B cell (primary cell): ENCODE measurements around the gene TMPRSS9. TPM values are rescaled to one million over a fixed set of nuclear protein-coding genes. Genes with fewer than 3 reads are reported as not detected.

Source experiments
- ATAC-seq: fragments of 200-7000 bp; cut with Tn5 transposase; one replicate; pipeline ENCODE4 v1.10.0; 2021; ENCODE audit warnings: low read depth, mild to moderate bottlenecking, moderate number of reproducible peaks, moderate library complexity
- CTCF ChIA-PET: fragments of 350-600 bp; sonication (Branson Sonifier 250); formaldehyde crosslinking; loops from one replicate; lab custom pipeline; 2021; ENCODE audit warnings: antibody characterized with exemption, inconsistent platforms; lab: Charles Lee
- POLR2A ChIA-PET: fragments of 350-600 bp; sonication (Branson Sonifier 250); formaldehyde crosslinking; loops from one replicate; lab custom pipeline; 2021; ENCODE audit warnings: antibody characterized with exemption; lab: Charles Lee
- DNase-seq: peaks from one replicate; pipeline ENCODE4 v3.0.0; 2013
- H2AFZ ChIP-seq: 2 replicates; pipeline ENCODE4 v1.6.1; 2012; ENCODE audit warnings: mild to moderate bottlenecking, low read depth, low read length; ENCODE audit not compliant: insufficient read depth, poor library complexity, severe bottlenecking
- H3K27ac ChIP-seq, 2 donors: 1 replicate in 1 of 2; 2 replicates in 1 of 2; pipeline ENCODE4 v1.5.1; 2012 to 2013; ENCODE audit warnings: low read length in 2 of 2, mild to moderate bottlenecking in 2 of 2, moderate library complexity in 1 of 2
- H3K27me3 ChIP-seq, 4 experiments: fragments of 200-600 bp in 1 of 4; sonication (generic) in 1 of 4; replicated peaks in 1 of 4; 1 replicate in 2 of 4; 2 replicates in 2 of 4; pipeline versions ENCODE4 v1.6.1 to v1.7.0; 2013 to 2016; ENCODE audit warnings: low read length in 3 of 4, mild to moderate bottlenecking in 2 of 4, mixed read lengths in 1 of 4, moderate library complexity in 1 of 4; ENCODE audit not compliant: insufficient read depth in 4 of 4, control insufficient read depth in 3 of 4; ENCODE audit errors: control extremely low read depth in 1 of 4
- H3K36me3 ChIP-seq, 2 experiments: replicated peaks in 1 of 2; 1 replicate in 1 of 2; 2 replicates in 1 of 2; pipeline versions ENCODE4 v1.6.1 to v1.7.1; 2013; ENCODE audit warnings: low read length in 1 of 2; ENCODE audit not compliant: insufficient read depth in 2 of 2, control insufficient read depth in 1 of 2; ENCODE audit errors: control extremely low read depth in 1 of 2, extremely low read depth in 1 of 2
- H3K4me1 ChIP-seq, 2 donors: fragments of 200-600 bp in 1 of 2; sonication (generic) in 1 of 2; 1 replicate in 1 of 2; 2 replicates in 1 of 2; pipeline versions ENCODE4 v1.5.1 to v1.6.1; 2013 to 2017; ENCODE audit warnings: low read length in 2 of 2; ENCODE audit not compliant: control insufficient read depth in 2 of 2, insufficient read depth in 2 of 2
- H3K4me2 ChIP-seq: replicated peaks from 2 replicates; pipeline ENCODE3; 2012; ENCODE audit warnings: mild to moderate bottlenecking, low read depth, low read length; ENCODE audit not compliant: poor library complexity, severe bottlenecking
- H3K4me3 ChIP-seq, 5 experiments: fragments of 200-600 bp in 1 of 5; sonication (generic) in 1 of 5; 1 replicate in 3 of 5; 2 replicates in 2 of 5; pipeline versions ENCODE4 v1.5.1 to v1.7.0; 2011 to 2016; ENCODE audit warnings: low read length in 4 of 5, mild to moderate bottlenecking in 4 of 5, low read depth in 2 of 5, control low read depth in 1 of 5, moderate library complexity in 1 of 5; ENCODE audit not compliant: insufficient read depth in 1 of 5; ENCODE audit errors: control extremely low read depth in 1 of 5, extremely low read depth in 1 of 5
- H3K79me2 ChIP-seq: fragments of 200-600 bp; sonication (generic); one replicate; pipeline ENCODE4 v1.6.0; 2016; ENCODE audit warnings: low read length; ENCODE audit not compliant: control insufficient read depth, insufficient read depth
- H3K9ac ChIP-seq: fragments of 200-600 bp; sonication (generic); 2 replicates; pipeline ENCODE4 v1.6.1; 2017; ENCODE audit warnings: mild to moderate bottlenecking, low read length, moderate library complexity
- H3K9me3 ChIP-seq, 3 donors: one replicate each; pipeline versions ENCODE4 v1.6.1 to v1.7.1; 2013; ENCODE audit warnings: low read length in 2 of 3; ENCODE audit not compliant: control insufficient read depth in 2 of 3, insufficient read depth in 1 of 3; ENCODE audit errors: control extremely low read depth in 1 of 3
- H4K20me1 ChIP-seq: 2 replicates; pipeline ENCODE4 v1.6.0; 2012; ENCODE audit warnings: mild to moderate bottlenecking, low read length; ENCODE audit not compliant: insufficient read depth, control insufficient read depth, poor library complexity, severe bottlenecking
- H3K27ac Mint-ChIP-seq: one replicate; pipeline ENCODE4 v1.8.0; 2021; ENCODE audit warnings: mixed read lengths
- H3K27me3 Mint-ChIP-seq: one replicate; pipeline ENCODE4 v1.8.0; 2021; ENCODE audit warnings: mixed read lengths
- H3K4me1 Mint-ChIP-seq: one replicate; pipeline ENCODE4 v1.8.0; 2021; ENCODE audit warnings: mixed read lengths
- H3K4me3 Mint-ChIP-seq: one replicate; pipeline ENCODE4 v1.8.0; 2021; ENCODE audit warnings: mixed read lengths
- H3K9me3 Mint-ChIP-seq: one replicate; pipeline ENCODE4 v1.8.0; 2022; ENCODE audit warnings: mixed read lengths; ENCODE audit not compliant: insufficient read depth
- CTCF ChIP-seq: fragments of 200-600 bp; IDR thresholded peaks from one replicate; pipeline ENCODE4 v1.8.0; 2022; ENCODE audit warnings: antibody characterized with exemption, mild to moderate bottlenecking
- EZH2 ChIP-seq: IDR thresholded peaks from 2 replicates; pipeline ENCODE4 v1.6.1; 2012; ENCODE audit warnings: borderline replicate concordance, low read depth, mild to moderate bottlenecking, moderate library complexity, low read length; ENCODE audit not compliant: insufficient read depth, poor library complexity, severe bottlenecking
- WGBS: methylation state at CpG from one replicate; pipeline ENCODE4 v1.1.5; 2013; ENCODE audit warnings: missing lambda C conversion rate; ENCODE audit not compliant: insufficient coverage; 5-methylcytosine and 5-hydroxymethylcytosine counted together
- intact Hi-C: fragments of 100-400 bp; cut with micrococcal nuclease; formaldehyde crosslinking; loops from one replicate; pipeline ENCODE4 v1.10.0; 2022
- polyA plus RNA-seq: library from polyadenylated mRNA; depleted of rRNA; stranded (reverse); fragments of >200 nt; gene quantifications from 2 replicates; pipeline ENCODE4 v1.2.3, GENCODE V29; 2012
- total RNA-seq, 2 donors: library from RNA; stranded (reverse); fragments of 120-200 nt in 1 of 2; gene quantifications; 1 replicate in 1 of 2; 2 replicates in 1 of 2; pipeline versions ENCODE4 v1.2.3 to v1.2.4, GENCODE V29; 2013 to 2022

The TMPRSS9 gene
- total and polyA plus RNA-seq, 2 donors (not counting 1 experiment from before 2014, with no cell fraction given): not detected

GRCh38 chr19:2432131-2432848 lies 72.2 kb downstream of the TMPRSS9 start:
- H3K4me1 Mint-ChIP-seq: peaks cover 5% of the 10 kb centered on the region
- Histone ChIP-seq H3K4me2 (no peak overlapping the region), H4K20me1 (no peaks in the 10 kb centered on the region), H3K27me3 (no peaks in the 10 kb centered on the region), H3K9me3 (no peaks in the 10 kb centered on the region), H3K36me3 (peaks cover 0 to 11% of the 10 kb centered on the region in 2 experiments), H3K9ac (no peak overlapping the region), H3K4me3 (no peak overlapping the region), H3K79me2 (peaks cover under 1% of the 10 kb centered on the region), H3K27ac (no peak overlapping the region), H3K4me1 (peaks cover 6 to 8% of the 10 kb centered on the region in 2 donors), H2AFZ (no peak overlapping the region)
- ATAC-seq: no peak
- H3K27ac Mint-ChIP-seq: no peak overlapping the region
- H3K27me3 Mint-ChIP-seq: no peaks in the 10 kb centered on the region
- no peaks in the 10 kb centered on the region for H3K9me3 Mint-ChIP-seq
- ChIA-PET POLR2A (no interaction called here), CTCF (interaction anchor here (1.7 kb wide), 1 partner anchor 42 kb away, joined by 6 read pairs; no protein-coding TSS in a partner anchor)
- 99% methylated on average over 25 of the region's 25 CpGs for WGBS
- no peak overlapping the region for H3K4me3 Mint-ChIP-seq
- intact Hi-C loops: no loop called here
- no peak for DNase-seq
- TF ChIP-seq EZH2: no peak
- TF ChIP-seq CTCF: no peak

GRCh38 chr19:2433854-2434253 lies 73.8 kb downstream of the TMPRSS9 start:
- intact Hi-C loops: no loop called here
- no peak overlapping the region for H3K27ac ChIP-seq
- no peaks in the 10 kb centered on the region for H3K9me3 ChIP-seq
- H3K27ac Mint-ChIP-seq: no peak overlapping the region
- POLR2A ChIA-PET: no interaction called here
- H3K9ac ChIP-seq: no peak overlapping the region
- no peaks in the 10 kb centered on the region for H3K4me1 Mint-ChIP-seq
- H3K4me2 ChIP-seq: no peak overlapping the region
- peaks cover 0 to 19% of the 10 kb centered on the region in 2 experiments for H3K36me3 ChIP-seq
- H3K4me3 Mint-ChIP-seq: no peak overlapping the region
- DNase-seq (no peak), ATAC-seq (no peak)
- no peaks in the 10 kb centered on the region for H3K79me2 ChIP-seq
- H3K9me3 Mint-ChIP-seq: no peaks in the 10 kb centered on the region
- H4K20me1 ChIP-seq: no peaks in the 10 kb centered on the region
- no peaks in the 10 kb centered on the region for H3K27me3 Mint-ChIP-seq
- no peaks in the 10 kb centered on the region for H3K4me1 ChIP-seq
- TF ChIP-seq EZH2 (no peak), CTCF (no peak)
- CTCF ChIA-PET: no interaction called here
- WGBS: 99% methylated on average over 21 of the region's 30 CpGs
- no peak overlapping the region for H3K4me3 ChIP-seq
- no peaks in the 10 kb centered on the region for H3K27me3 ChIP-seq
- H2AFZ ChIP-seq: no peak overlapping the region
